Stimulated activated effector memory CD8-positive, alpha-beta T cell treated with anti-CD3 and anti-CD28 coated beads, Interleukin-12 subunit alpha, Interleukin-12 subunit beta, amount 100 ng/mL, for 72 hours (primary cell): ENCODE results near the gene MTCL1.

Experiments
- ATAC-seq: fragments of 150-1000 bp; cut with Tn5 transposase; 2 replicates; pipeline ENCODE4 v1.10.0; 2021
- DNase-seq, 2 donors: peaks; one replicate each; pipeline ENCODE4 v3.0.0; 2021 to 2022; ENCODE audit warnings: low spot score in 2 of 2
- H3K27ac Mint-ChIP-seq: one replicate; pipeline ENCODE4 v1.8.0; 2022; ENCODE audit warnings: mild to moderate bottlenecking, mixed read lengths
- H3K36me3 Mint-ChIP-seq: one replicate; pipeline ENCODE4 v1.8.0; 2022; ENCODE audit warnings: mild to moderate bottlenecking, mixed read lengths
- H3K4me1 Mint-ChIP-seq: one replicate; pipeline ENCODE4 v1.8.0; 2022; ENCODE audit warnings: mixed read lengths
- H3K4me3 Mint-ChIP-seq: one replicate; pipeline ENCODE4 v1.8.0; 2022; ENCODE audit warnings: mild to moderate bottlenecking, mixed read lengths
- H3K9me3 Mint-ChIP-seq: one replicate; pipeline ENCODE4 v1.8.0; 2022; ENCODE audit warnings: mixed read lengths

Gene MTCL1

GRCh38 chr18:8705238-8705960 is at the start of gene MTCL1:
Gene MTCL1, plus strand, starts transcription at chr18:8705556. Its CDS starts 105 bp downstream, at chr18:8705661.
- ATAC-seq: peak; percentile 64

GRCh38 chr18:8656232-8656631 is 49.1 kb upstream of the MTCL1 start:
- Mint-ChIP-seq H3K4me3 (no peak overlapping the region), H3K27ac (no peak overlapping the region)
- DNase-seq: no peak

More at GRCh38 chr18:8705238-8705960, at the start of gene MTCL1:
- Mint-ChIP-seq H3K4me3 (peak within 1 kb of the TSS; percentile 87), H3K36me3 (peaks cover 11% of the 10 kb centered on the region), H3K4me1 (peaks cover 18% of the 10 kb centered on the region), H3K27ac (peak within 1 kb of the TSS; percentile 54), H3K9me3 (no peaks in the 10 kb centered on the region)
- peak in 1 of 2 donors; percentile 21 for DNase-seq

GRCh38 chr18:8657050-8657820 is 48.1 kb upstream of the MTCL1 start:
- Mint-ChIP-seq H3K4me3 (no peak overlapping the region), H3K36me3 (no peaks in the 10 kb centered on the region), H3K9me3 (no peaks in the 10 kb centered on the region), H3K4me1 (no peaks in the 10 kb centered on the region), H3K27ac (no peak overlapping the region)
- ATAC-seq (no peak), DNase-seq (no peak)

More at GRCh38 chr18:8656232-8656631, 49.1 kb upstream of the MTCL1 start:
- Mint-ChIP-seq H3K4me1 (no peaks in the 10 kb centered on the region), H3K9me3 (no peaks in the 10 kb centered on the region), H3K36me3 (no peaks in the 10 kb centered on the region)
- no peak for ATAC-seq

GRCh38 chr18:8657873-8658470 is 47.4 kb upstream of the MTCL1 start:
- no peak for DNase-seq
- no peaks in the 10 kb centered on the region for H3K4me1 Mint-ChIP-seq
- H3K4me3 Mint-ChIP-seq: no peak overlapping the region
- no peaks in the 10 kb centered on the region for H3K36me3 Mint-ChIP-seq
- H3K9me3 Mint-ChIP-seq: no peaks in the 10 kb centered on the region
- no peak for ATAC-seq
- H3K27ac Mint-ChIP-seq: no peak overlapping the region

- Mint-ChIP-seq H3K36me3 (no peaks in the 10 kb centered on the region), H3K4me1 (no peaks in the 10 kb centered on the region), H3K27ac (no peak overlapping the region), H3K9me3 (no peaks in the 10 kb centered on the region), H3K4me3 (no peak overlapping the region)
- DNase-seq (no peak), ATAC-seq (no peak)
Measured at GRCh38 chr18:8658858-8659485, 46.4 kb upstream of the MTCL1 start.

GRCh38 chr18:8659609-8660242 is 45.6 kb upstream of the MTCL1 start:
- no peak for ATAC-seq
- no peak overlapping the region for H3K27ac Mint-ChIP-seq

GRCh38 chr18:8660316-8660715 is 45.0 kb upstream of the MTCL1 start:
- Mint-ChIP-seq H3K4me1 (no peaks in the 10 kb centered on the region), H3K9me3 (no peaks in the 10 kb centered on the region), H3K4me3 (no peak overlapping the region), H3K36me3 (no peaks in the 10 kb centered on the region), H3K27ac (no peak overlapping the region)
- DNase-seq: no peak
- no peak for ATAC-seq

More at GRCh38 chr18:8659609-8660242, 45.6 kb upstream of the MTCL1 start:
- Mint-ChIP-seq H3K4me3 (no peak overlapping the region), H3K4me1 (no peaks in the 10 kb centered on the region), H3K9me3 (no peaks in the 10 kb centered on the region), H3K36me3 (no peaks in the 10 kb centered on the region)
- DNase-seq: peak in 1 of 2 donors; percentile 35

GRCh38 chr18:8661754-8662559 is 43.4 kb upstream of the MTCL1 start:
- ATAC-seq: no peak
- peak in 1 of 2 donors; percentile 40 for DNase-seq
- H3K9me3 Mint-ChIP-seq: no peaks in the 10 kb centered on the region
- H3K4me3 Mint-ChIP-seq: no peak overlapping the region
- H3K4me1 Mint-ChIP-seq: no peaks in the 10 kb centered on the region
- H3K36me3 Mint-ChIP-seq: no peaks in the 10 kb centered on the region
- H3K27ac Mint-ChIP-seq: no peak overlapping the region

- no peak for ATAC-seq
- H3K36me3 Mint-ChIP-seq: no peaks in the 10 kb centered on the region
- H3K4me3 Mint-ChIP-seq: no peak overlapping the region
Measured at GRCh38 chr18:8662560-8663255, 42.6 kb upstream of the MTCL1 start.

GRCh38 chr18:8667846-8668245 is 37.5 kb upstream of the MTCL1 start:
- H3K4me1 Mint-ChIP-seq: no peaks in the 10 kb centered on the region
- no peaks in the 10 kb centered on the region for H3K9me3 Mint-ChIP-seq
- no peak overlapping the region for H3K27ac Mint-ChIP-seq
- no peak for ATAC-seq
- H3K36me3 Mint-ChIP-seq: no peaks in the 10 kb centered on the region
- no peak for DNase-seq
- H3K4me3 Mint-ChIP-seq: no peak overlapping the region

More at GRCh38 chr18:8662560-8663255, 42.6 kb upstream of the MTCL1 start:
- no peaks in the 10 kb centered on the region for H3K4me1 Mint-ChIP-seq
- no peaks in the 10 kb centered on the region for H3K9me3 Mint-ChIP-seq
- DNase-seq: peak in 1 of 2 donors; percentile 43
- H3K27ac Mint-ChIP-seq: no peak overlapping the region

GRCh38 chr18:8668381-8668780 is 37.0 kb upstream of the MTCL1 start:
- no peak for ATAC-seq
- no peak for DNase-seq
- Mint-ChIP-seq H3K4me1 (no peaks in the 10 kb centered on the region), H3K4me3 (no peak overlapping the region), H3K27ac (no peak overlapping the region), H3K36me3 (no peaks in the 10 kb centered on the region), H3K9me3 (no peaks in the 10 kb centered on the region)

GRCh38 chr18:8669571-8669970 is 35.8 kb upstream of the MTCL1 start:
- Mint-ChIP-seq H3K4me1 (no peaks in the 10 kb centered on the region), H3K4me3 (no peak overlapping the region), H3K9me3 (no peaks in the 10 kb centered on the region), H3K36me3 (no peaks in the 10 kb centered on the region), H3K27ac (no peak overlapping the region)
- DNase-seq (no peak), ATAC-seq (no peak)

GRCh38 chr18:8673256-8674209 is 31.8 kb upstream of the MTCL1 start:
- peak; percentile 60 for ATAC-seq
- Mint-ChIP-seq H3K27ac (no peak overlapping the region), H3K9me3 (no peaks in the 10 kb centered on the region), H3K4me3 (no peak overlapping the region), H3K36me3 (no peaks in the 10 kb centered on the region), H3K4me1 (no peaks in the 10 kb centered on the region)
- DNase-seq: peak in 1 of 2 donors; percentile 40
